ENCODE data around the gene C8G. TPM values are rescaled to one million over a fixed set of nuclear protein-coding genes. Genes with fewer than 3 reads are reported as not detected.

C8G gene
- total and polyA plus RNA-seq, 2 of the 13 experiments (the other 11 are each of a cell fraction or from before 2014, with no cell fraction given) = 4.9 to 12.8 TPM

GRCh38 chr9:136995362-136995761, 50.3 kb downstream of the C8G start (continued):
- TF ChIP-seq ZNF687 (CRISPR knock-in tag; IDR thresholded peaks at IDR 0.05) (no peak), ZNF784 (CRISPR knock-in tag; IDR thresholded peaks at IDR 0.05; ENCODE audit: borderline replicate concordance) (no peak), DNMT3B (CRISPR knock-in tag; conservative IDR thresholded peaks at IDR 0.05) (no peak), ZNF615 (CRISPR knock-in tag; IDR thresholded peaks at IDR 0.05; ENCODE audit: borderline replicate concordance) (no peak), AGO2 (optimal IDR thresholded peaks at IDR 0.05; ENCODE audit: low read depth, low read length) (peak; percentile 44), ZBTB38 (CRISPR knock-in tag; IDR thresholded peaks at IDR 0.05) (peak; percentile 74; the same call in 1 of the 2 replicates)

DNA sequence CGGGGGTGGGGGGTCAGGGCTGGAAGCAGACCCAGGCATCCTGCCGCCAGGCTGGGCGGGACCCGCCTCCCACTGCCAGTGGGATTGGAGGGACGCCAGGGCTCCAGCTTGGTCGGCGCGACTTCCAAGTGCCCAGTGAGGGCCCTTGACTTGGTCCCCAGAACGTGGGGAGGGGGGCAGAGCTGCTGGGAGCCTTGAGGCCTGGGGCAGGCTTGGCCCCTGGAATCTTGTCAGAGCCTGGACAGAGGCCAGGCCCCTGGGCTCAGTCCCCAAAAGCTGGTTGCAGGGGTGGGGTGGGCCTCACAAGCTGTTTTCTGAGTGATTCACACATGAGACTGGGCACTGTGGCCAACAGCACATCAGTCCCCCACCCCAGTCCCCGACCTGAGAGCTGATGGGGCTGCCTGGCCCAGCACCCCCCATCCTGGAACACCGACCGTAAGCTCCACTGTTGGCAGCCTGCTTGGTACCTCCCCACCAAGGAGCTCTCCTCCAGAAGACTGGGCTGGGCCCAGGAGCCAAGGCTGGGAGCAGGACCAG, 50.8 kb downstream of the C8G start:
- H2AFZ ChIP-seq (ENCODE audit: low read length) = no peak overlapping the region
- H3K9me3 ChIP-seq (ENCODE audit: low read length) = no peaks in the 10 kb centered on the region
- peak overlapping the region; percentile 56; the same call in 1 of the 2 replicates for H3K9ac ChIP-seq (ENCODE audit: insufficient read depth, low read depth, low read length)
- FAIRE-seq (no peak), ATAC-seq (no peak), DNase-seq (ENCODE audit: low spot score) (no peak)
- no peaks in the 10 kb centered on the region for H4K20me1 ChIP-seq (ENCODE audit: insufficient read depth, low read length)
- ChIA-PET CTCF (ENCODE audit: low intra/inter-chr PET ratio, low total read pairs) (no interaction called here), POLR2A (interaction anchor here (1.0 to 1.8 kb wide), 6 partner anchors 26 to 197 kb away, joined by 3 to 8 read pairs (median 4); partner anchors contain the start of genes C8G and FBXW5)
- intact Hi-C loops (cut with micrococcal nuclease; ENCODE audit: unreplicated experiment) (no loop called here), in situ Hi-C loops (cut with HindIII; ENCODE audit: extremely low pct_ligation_motif_present, low pct_unique_long_range_greater_than_20kb) (no loop called here)
- 44% methylated on average over 3 of the region's 12 CpGs for WGBS (ENCODE audit: low lambda C conversion rate)
- H3K27me3 ChIP-seq (ENCODE audit: control insufficient read depth in 1 of 2, insufficient read depth in 2 of 2, low read length in 2 of 2) = no peaks in the 10 kb centered on the region
- H3K4me2 ChIP-seq (ENCODE audit: low read depth, low read length) = peak overlapping the region; percentile 99
- no TSS peak for BruUV-seq (replicated peaks)
- H3K36me3 ChIP-seq (replicated peaks in 1 of 2; ENCODE audit: control insufficient read depth in 1 of 2, insufficient read depth in 2 of 2, low read length in 2 of 2) = no peaks in the 10 kb centered on the region
- H3K79me2 ChIP-seq (ENCODE audit: insufficient read depth, low read length) = peaks cover 5% of the 10 kb centered on the region
- H3K27ac ChIP-seq (ENCODE audit: extremely low read length, insufficient read depth, low read length) = no peak overlapping the region
- peaks cover 65% of the 10 kb centered on the region for H3K4me1 ChIP-seq (ENCODE audit: insufficient read depth, low read length)
- peak overlapping the region; percentile 58 to 75 (median 63); a peak in 4 of 6 replicates for H3K4me3 ChIP-seq (replicated peaks in 1 of 3; ENCODE audit: insufficient read depth in 1 of 3, low read depth in 2 of 3, low read length in 3 of 3)
- no peak for TF ChIP-seq NFYC (CRISPR knock-in tag; IDR thresholded peaks at IDR 0.05)
- TF ChIP-seq ZNF710 (CRISPR knock-in tag; IDR thresholded peaks at IDR 0.05; ENCODE audit: borderline replicate concordance) = no peak
- TF ChIP-seq ZNF543 (CRISPR knock-in tag; IDR thresholded peaks at IDR 0.05) = no peak
- 0 out of 2 replicates have a peak, but pooled peaks have one; percentile 2 for TF ChIP-seq ZFX (CRISPR knock-in tag; IDR thresholded peaks at IDR 0.05; ENCODE audit: low read depth)
- TF ChIP-seq ZNF644 (CRISPR knock-in tag; IDR thresholded peaks at IDR 0.05; ENCODE audit: low read depth) = no peak
- TF ChIP-seq AGO2 (optimal IDR thresholded peaks at IDR 0.05; ENCODE audit: low read depth, low read length) = peak; percentile 1
- TF ChIP-seq LCORL (IDR thresholded peaks at IDR 0.05) = no peak
- TF ChIP-seq LCORL (CRISPR knock-in tag; IDR thresholded peaks at IDR 0.05) = no peak
- TF ChIP-seq ZNF564 (CRISPR knock-in tag; IDR thresholded peaks at IDR 0.05) = no peak
- no peak for TF ChIP-seq ZNF414 (CRISPR knock-in tag; IDR thresholded peaks at IDR 0.05)
- no peak for TF ChIP-seq ZFYVE20 (CRISPR knock-in tag; IDR thresholded peaks at IDR 0.05; ENCODE audit: borderline replicate concordance, low read depth)
